Tibial artery (tissue), 4 donors: ENCODE data around the gene FAM110A.

ENCODE experiments used
- DNase-seq, 2 donors: peaks; one replicate each; pipeline ENCODE4 v3.0.0-alpha.2; 2019
- H3K27ac ChIP-seq, 2 donors: fragments of 200-600 bp; sonication (generic) in 1 of 2; 1 replicate in 1 of 2; 2 replicates in 1 of 2; pipeline ENCODE4 v1.5.1; 2018 to 2019; ENCODE audit warnings: mild to moderate bottlenecking in 1 of 2
- H3K27me3 ChIP-seq, 2 donors: fragments of 200-600 bp; sonication (generic) in 1 of 2; one replicate each; pipeline versions ENCODE4 v1.5.1 to v1.6.0; 2016 to 2019
- H3K36me3 ChIP-seq, 3 donors: fragments of 200-600 bp; sonication (generic) in 2 of 3; one replicate each; pipeline ENCODE4 v1.5.1; 2016 to 2019; ENCODE audit warnings: mild to moderate bottlenecking in 2 of 3
- H3K4me1 ChIP-seq, 4 donors: fragments of 200-600 bp; sonication (generic) in 2 of 4; 1 replicate in 3 of 4; 2 replicates in 1 of 4; pipeline ENCODE4 v1.5.1; 2016 to 2019
- H3K4me3 ChIP-seq, 2 donors: fragments of 200-600 bp; sonication (generic) in 1 of 2; 1 replicate in 1 of 2; 2 replicates in 1 of 2; pipeline ENCODE4 v1.5.1; 2018 to 2019; ENCODE audit warnings: mild to moderate bottlenecking in 2 of 2
- H3K9me3 ChIP-seq, 3 donors: fragments of 200-600 bp; sonication (generic) in 1 of 3; one replicate each; pipeline ENCODE4 v1.5.1; 2016 to 2019
- CTCF ChIP-seq, 2 experiments: fragments of 200-600 bp in 1 of 2; fragments of 450-650 bp in 1 of 2; IDR thresholded peaks; one replicate each; pipeline ENCODE4 v1.5.1; 2017 to 2019; ENCODE audit warnings: antibody characterized with exemption in 2 of 2, mild to moderate bottlenecking in 1 of 2, moderate library complexity in 1 of 2
- intact Hi-C: fragments of 100-400 bp; cut with DNase I; formaldehyde crosslinking; loops from one replicate; pipeline ENCODE4 v1.15.0; 2023; ENCODE audit warnings: low total_unique reads

Gene FAM110A

GRCh38 chr20:865440-865839, 31.9 kb downstream of the FAM110A start:
- intact Hi-C loops, result no loop called here
- no peak for TF ChIP-seq CTCF (IDR thresholded peaks at IDR 0.05)
- no peak for DNase-seq

GRCh38 chr20:868279-868678, 34.8 kb downstream of the FAM110A start:
- no peak for DNase-seq
- intact Hi-C loops, result no loop called here
- Histone ChIP-seq H3K27me3 (peaks cover 0 to 9% of the 10 kb centered on the region in 2 donors), H3K4me3 (no peak overlapping the region), H3K4me1 (no peaks in the 10 kb centered on the region), H3K36me3 (no peaks in the 10 kb centered on the region), H3K27ac (no peak overlapping the region), H3K9me3 (no peaks in the 10 kb centered on the region)
- no peak for TF ChIP-seq CTCF (IDR thresholded peaks at IDR 0.05)

More at GRCh38 chr20:865440-865839, 31.9 kb downstream of the FAM110A start:
- H3K27ac ChIP-seq, result no peak overlapping the region
- H3K36me3 ChIP-seq, result no peaks in the 10 kb centered on the region
- no peaks in the 10 kb centered on the region for H3K9me3 ChIP-seq
- H3K27me3 ChIP-seq, result peaks cover 0 to 9% of the 10 kb centered on the region in 2 donors
- no peak overlapping the region for H3K4me3 ChIP-seq
- no peaks in the 10 kb centered on the region for H3K4me1 ChIP-seq

- Histone ChIP-seq H3K4me3 (no peak overlapping the region), H3K27ac (no peak overlapping the region), H3K36me3 (no peaks in the 10 kb centered on the region), H3K9me3 (no peaks in the 10 kb centered on the region), H3K4me1 (no peaks in the 10 kb centered on the region), H3K27me3 (peaks cover 0 to 9% of the 10 kb centered on the region in 2 donors)
- TF ChIP-seq CTCF (IDR thresholded peaks at IDR 0.05), result no peak
- no peak for DNase-seq
- intact Hi-C loops, result no loop called here
Measured at GRCh38 chr20:869606-870005, 36.1 kb downstream of the FAM110A start.

- H3K36me3 ChIP-seq, result no peaks in the 10 kb centered on the region
- intact Hi-C loops, result no loop called here
- H3K4me3 ChIP-seq, result no peak overlapping the region
- no peaks in the 10 kb centered on the region for H3K9me3 ChIP-seq
- no peak overlapping the region for H3K27ac ChIP-seq
- TF ChIP-seq CTCF (IDR thresholded peaks at IDR 0.05), result no peak
- no peak for DNase-seq
- H3K4me1 ChIP-seq, result no peaks in the 10 kb centered on the region
- H3K27me3 ChIP-seq, result peaks cover 0 to 6% of the 10 kb centered on the region in 2 donors
Measured at GRCh38 chr20:870758-871157, 37.2 kb downstream of the FAM110A start.

GRCh38 chr20:871436-871835, 37.9 kb downstream of the FAM110A start:
- DNase-seq, result no peak
- no peaks in the 10 kb centered on the region for H3K4me1 ChIP-seq
- intact Hi-C loops, result no loop called here
- H3K36me3 ChIP-seq, result no peaks in the 10 kb centered on the region
- no peak overlapping the region for H3K27ac ChIP-seq
- H3K4me3 ChIP-seq, result no peak overlapping the region
- no peak for TF ChIP-seq CTCF (IDR thresholded peaks at IDR 0.05)
- peaks cover 0 to 4% of the 10 kb centered on the region in 2 donors for H3K27me3 ChIP-seq
- H3K9me3 ChIP-seq, result no peaks in the 10 kb centered on the region

GRCh38 chr20:871948-872347, 38.4 kb downstream of the FAM110A start:
- intact Hi-C loops, result no loop called here
- Histone ChIP-seq H3K27ac (no peak overlapping the region), H3K4me1 (no peaks in the 10 kb centered on the region), H3K4me3 (no peak overlapping the region), H3K9me3 (no peaks in the 10 kb centered on the region), H3K36me3 (no peaks in the 10 kb centered on the region), H3K27me3 (peaks cover 0 to 4% of the 10 kb centered on the region in 2 donors)
- no peak for TF ChIP-seq CTCF (IDR thresholded peaks at IDR 0.05)
- DNase-seq, result no peak
